Psoas muscle (tissue), 8 donors: Measurements from ENCODE around the gene ABRACL. TPM values are rescaled to one million over a fixed set of nuclear protein-coding genes. Genes with fewer than 3 reads are reported as not detected.

ENCODE experiments used
- ATAC-seq, 4 donors: fragments of 200-7000 bp; cut with Tn5 transposase; one replicate each; pipeline ENCODE4 v1.9.1; 2020; ENCODE audit warnings: moderate library complexity in 3 of 4, mild to moderate bottlenecking in 2 of 4
- DNase-seq, 2 donors: peaks; one replicate each; pipeline ENCODE4 v3.0.0-alpha.2; 2020
- H3K27ac ChIP-seq: fragments of 200-600 bp; one replicate; pipeline ENCODE4 v1.8.0; 2022
- H3K27me3 ChIP-seq, 3 donors: fragments of 200-600 bp in 1 of 3; one replicate each; pipeline versions ENCODE4 v1.6.1 to v1.8.0; 2013 to 2022; ENCODE audit warnings: low read length in 2 of 3, mild to moderate bottlenecking in 2 of 3, moderate library complexity in 1 of 3; ENCODE audit not compliant: insufficient read depth in 3 of 3
- H3K36me3 ChIP-seq, 2 donors: fragments of 200-600 bp in 1 of 2; one replicate each; pipeline versions ENCODE4 v1.6.1 to v1.8.0; 2013 to 2022; ENCODE audit warnings: low read depth in 1 of 2, mild to moderate bottlenecking in 1 of 2, moderate library complexity in 1 of 2; ENCODE audit not compliant: insufficient read depth in 1 of 2
- H3K4me1 ChIP-seq: fragments of 200-600 bp; one replicate; pipeline ENCODE4 v1.8.0; 2022
- H3K4me3 ChIP-seq: fragments of 200-600 bp; one replicate; pipeline ENCODE4 v1.8.0; 2022; ENCODE audit warnings: mild to moderate bottlenecking
- H3K9me3 ChIP-seq: fragments of 200-600 bp; one replicate; pipeline ENCODE4 v1.8.0; 2022
- CTCF ChIP-seq: fragments of 200-600 bp; IDR thresholded peaks from one replicate; pipeline ENCODE4 v1.8.0; 2022; ENCODE audit warnings: antibody characterized with exemption
- WGBS, 3 donors: extraction: QIAGEN DNeasy Blood & Tissue Kit; methylation state at CpG; one replicate each; pipeline versions ENCODE4 v1.1.6 to v1.1.7; 2013; 5-methylcytosine and 5-hydroxymethylcytosine counted together
- intact Hi-C, 2 donors: fragments of 100-400 bp; cut with DNase I; formaldehyde crosslinking; loops; one replicate each; pipeline versions ENCODE4 v1.11.0 to v1.14.2; 2022
- polyA plus RNA-seq, 3 donors: library from polyadenylated mRNA; stranded (reverse); fragments of 200-250 nt; gene quantifications; one replicate each; pipeline ENCODE4 v1.2.3, GENCODE V29; 2013
- total RNA-seq, 4 donors: library from RNA; stranded (reverse); fragmentation: NEBNext Ultra II Directional in 2 of 4; extraction: Animal tissue kit (Norgen Biotek cat#: 25700) in 2 of 4; gene quantifications; one replicate each; pipeline versions ENCODE4 v1.2.1 to v1.2.4, GENCODE V29; 2021 to 2023
- donor health status: healthy with polysubstance abuse.
- donor health status: DM: no; HTN: no; CAD: no; lungs with moderate emphysema.
- donor health status: Bipolar disorder and iron deficiency.
- donor health status: healthy.
- donor health status: DM: yes; HTN: yes; CAD: no.
- donor health status: DM: no; HTN: no; CAD: no.
- donor health status: DM: no; HTN: no; CAD: no.
- donor health status: DM: yes; HTN: yes; CAD: no.

Gene ABRACL
- total and polyA plus RNA-seq, 7 donors = 0.92 to 6.3 (median 2.2) TPM

- Histone ChIP-seq H3K27ac (no peak overlapping the region), H3K4me3 (no peak overlapping the region), H3K4me1 (no peaks in the 10 kb centered on the region), H3K36me3 (no peaks in the 10 kb centered on the region), H3K27me3 (no peaks in the 10 kb centered on the region), H3K9me3 (no peaks in the 10 kb centered on the region)
- TF ChIP-seq CTCF = no peak
- no peak for DNase-seq
- intact Hi-C loops = no loop called here
- ATAC-seq = no peak
- 90 to 96% (median 91%) methylated on average over 1 of the region's 1 CpG for WGBS, 3 donors
Measured at GRCh38 chr6:139091826-139092225, 63.3 kb downstream of the ABRACL start.

Other genes starting within 250 kb of the ABRACL start
- not detected for gene ECT2L, start 232.7 kb upstream of the ABRACL start, total RNA-seq
- under 1 TPM in 1 of 3 donors, not detected in 2; under 0.01 TPM for gene ECT2L, start 232.7 kb upstream of the ABRACL start, polyA plus RNA-seq
- 10 to 100 TPM; 16.3 to 23.9 (median 21.5) TPM for gene REPS1, start 40.5 kb upstream of the ABRACL start, total RNA-seq
- gene REPS1, start 40.5 kb upstream of the ABRACL start, polyA plus RNA-seq = 10 to 100 TPM; 13.0 to 17.2 (median 16.8) TPM
- 10 to 100 TPM; 30.8 to 39.7 (median 33.8) TPM for gene HECA, start 106.3 kb downstream of the ABRACL start, total RNA-seq
- gene HECA, start 106.3 kb downstream of the ABRACL start, polyA plus RNA-seq = 10 to 100 TPM in 2 of 3 donors, 1 to 10 TPM in 1; 4.5 to 36.3 (median 16.0) TPM